Fibroblast of peridontal ligament (primary cell): Measurements from ENCODE around the gene FANK1.

Experiments
- DNase-seq: peaks from one replicate; pipeline ENCODE4 v3.0.0-alpha.2; 2010; ENCODE audit errors: extremely low read depth

The FANK1 gene

DNA sequence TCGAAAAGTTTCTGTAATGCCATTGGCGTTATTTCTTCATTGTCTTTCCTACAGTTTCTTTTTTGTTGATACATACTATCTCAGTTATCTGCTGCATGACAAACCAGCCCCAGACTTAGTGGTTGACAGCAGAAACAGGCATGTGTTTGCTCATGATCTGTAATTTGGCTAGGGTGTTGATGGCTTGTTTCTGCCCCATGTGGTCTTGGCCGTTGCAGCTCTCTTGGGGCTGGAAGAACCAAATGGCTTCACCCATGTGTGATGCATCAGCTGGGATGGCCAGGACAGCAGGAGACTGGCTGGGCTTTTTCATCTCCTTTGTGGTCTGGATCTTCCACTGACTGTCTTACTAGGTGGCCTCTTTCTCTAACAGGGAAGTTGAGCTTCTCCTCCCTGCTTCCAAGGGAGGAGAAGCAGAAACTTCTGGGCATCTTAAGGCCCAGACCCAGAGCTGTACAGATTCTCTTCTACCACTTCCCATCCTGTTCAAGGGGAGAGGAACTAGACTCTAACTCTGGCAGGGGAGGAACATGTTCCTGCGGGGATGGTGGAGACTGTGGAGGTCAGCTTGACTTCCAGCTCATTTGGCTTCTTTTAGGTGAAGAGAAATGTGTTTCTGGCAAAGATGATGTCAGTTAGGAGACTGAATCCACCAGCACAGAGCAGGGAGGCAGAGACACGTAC, 89.3 kb downstream of the FANK1 start:
- DNase-seq, result no peak

DNA sequence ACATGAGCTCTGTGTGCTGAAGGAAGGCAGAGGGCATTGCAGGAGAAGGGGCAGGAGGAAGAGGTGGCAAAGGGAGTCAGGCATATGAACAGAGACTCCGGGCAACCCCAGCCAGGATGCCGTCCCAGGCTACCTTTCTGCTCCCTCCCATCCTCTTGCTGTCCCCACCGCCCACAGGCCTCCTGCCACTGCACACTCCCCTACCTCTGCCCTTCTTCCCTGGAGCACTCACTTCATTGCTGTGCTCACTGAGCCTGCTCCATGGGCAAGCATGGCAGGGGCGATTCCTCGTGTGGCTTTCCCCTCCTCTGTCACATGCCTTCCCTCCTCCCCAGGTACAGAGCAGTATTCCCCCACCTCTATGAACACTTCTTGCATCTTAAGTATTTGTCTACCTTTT, 93.4 kb downstream of the FANK1 start:
- DNase-seq, result no peak

DNA sequence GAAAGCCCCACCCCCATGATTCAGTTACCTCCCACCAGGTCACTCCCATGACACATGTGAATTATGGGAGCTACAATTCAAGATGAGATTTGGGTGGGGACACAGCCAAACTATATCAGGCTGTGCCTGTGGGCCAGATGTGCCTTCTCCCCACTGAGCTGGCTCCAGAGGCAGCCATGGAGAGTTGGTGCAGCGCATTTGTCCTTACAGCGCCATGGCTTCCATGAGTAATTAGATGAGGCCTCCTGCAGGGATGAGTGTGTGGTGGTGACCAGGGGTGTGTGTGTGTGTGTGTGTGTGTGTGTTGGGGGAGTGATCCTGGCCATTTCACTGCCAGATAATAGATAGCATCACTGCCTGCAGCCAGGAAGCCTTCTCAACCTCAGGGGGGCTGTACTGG, 94.6 kb downstream of the FANK1 start:
- DNase-seq, result no peak

DNA sequence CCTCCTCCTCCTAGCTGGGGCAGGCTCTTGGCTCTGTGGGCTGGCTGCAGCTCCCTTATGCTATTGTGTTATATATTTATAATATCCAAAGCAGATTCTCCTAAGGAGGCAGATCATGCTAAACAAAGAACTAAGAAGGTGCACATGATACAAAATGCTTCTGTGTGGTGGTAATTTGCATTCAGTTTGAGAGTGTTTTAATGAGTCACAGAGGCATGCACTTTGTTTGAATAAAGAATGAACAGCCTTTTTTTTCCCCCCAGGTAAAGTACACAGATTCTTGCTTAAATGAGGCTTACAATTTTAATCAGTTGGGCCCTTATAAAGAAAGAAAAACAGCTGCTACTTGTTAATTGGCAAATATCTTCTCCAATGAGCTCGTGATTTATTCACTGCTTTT, 95.0 kb downstream of the FANK1 start:
- no peak for DNase-seq

DNA sequence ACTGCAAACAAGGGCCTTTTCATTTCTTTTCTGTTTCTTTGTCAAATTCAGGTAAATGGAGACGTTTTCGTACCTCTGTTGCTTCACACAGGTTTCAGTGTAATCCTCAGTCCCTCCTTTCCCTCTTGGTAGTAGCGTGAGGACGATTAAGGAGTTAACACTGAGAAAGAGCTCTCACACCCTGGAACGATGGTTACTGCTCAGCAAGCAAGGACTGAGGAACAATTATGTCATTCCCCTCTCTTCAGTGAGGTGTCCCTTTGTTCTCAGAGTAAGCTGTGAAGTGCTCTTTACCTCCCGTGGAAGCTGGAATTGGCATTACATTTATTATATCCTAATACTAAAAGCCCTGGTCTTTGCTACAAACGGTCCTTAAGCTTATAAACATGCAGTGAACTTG, 95.9 kb downstream of the FANK1 start:
- DNase-seq, result no peak

DNA sequence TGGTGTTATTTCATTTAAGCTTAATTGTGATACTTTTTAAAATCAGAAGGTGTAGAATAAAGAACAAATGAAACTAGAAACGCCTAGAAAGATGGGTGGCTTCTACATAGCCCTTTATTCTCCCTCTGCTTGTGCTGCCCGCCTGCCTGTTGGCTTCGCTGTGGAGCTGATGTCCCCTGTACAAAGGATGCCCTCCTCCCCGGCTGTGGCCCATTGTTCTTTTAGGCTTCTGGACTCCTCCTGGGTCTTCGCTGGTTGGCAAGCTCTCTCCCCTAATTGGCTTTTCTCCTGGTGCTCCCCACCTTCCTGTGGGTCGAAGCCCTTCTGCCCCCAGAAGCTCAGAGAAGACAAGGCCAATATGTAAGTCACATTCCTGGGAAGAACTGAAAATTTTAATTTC, 98.2 kb downstream of the FANK1 start:
- no peak for DNase-seq

DNA sequence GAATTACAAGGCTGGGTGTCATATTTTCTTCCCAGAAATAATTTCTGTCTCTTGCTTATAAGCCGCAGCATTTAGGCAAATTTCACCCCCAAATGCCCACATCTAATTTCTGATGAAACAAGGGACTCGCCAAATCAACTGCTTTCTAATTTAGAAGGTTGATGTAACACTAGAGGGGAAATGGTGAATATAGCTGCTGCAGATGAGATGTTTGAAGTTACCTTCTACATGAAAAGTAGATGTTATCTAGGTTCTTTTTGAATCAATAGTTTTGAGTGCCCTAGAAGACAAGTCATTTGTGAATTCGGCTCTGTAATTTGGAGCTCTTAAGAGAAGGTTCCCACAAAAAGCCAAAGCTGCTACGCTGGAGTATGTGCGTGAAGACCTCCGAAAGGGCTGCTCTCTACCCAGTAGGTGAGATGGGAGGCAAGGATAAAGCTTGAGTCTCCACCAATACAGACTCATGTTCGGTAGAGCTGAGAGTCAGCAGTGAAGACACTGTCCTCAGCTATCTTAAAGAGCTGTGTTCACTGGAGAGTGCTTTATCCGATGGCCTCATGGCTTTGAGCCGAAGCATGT, 99.5 kb downstream of the FANK1 start:
- no peak for DNase-seq

DNA sequence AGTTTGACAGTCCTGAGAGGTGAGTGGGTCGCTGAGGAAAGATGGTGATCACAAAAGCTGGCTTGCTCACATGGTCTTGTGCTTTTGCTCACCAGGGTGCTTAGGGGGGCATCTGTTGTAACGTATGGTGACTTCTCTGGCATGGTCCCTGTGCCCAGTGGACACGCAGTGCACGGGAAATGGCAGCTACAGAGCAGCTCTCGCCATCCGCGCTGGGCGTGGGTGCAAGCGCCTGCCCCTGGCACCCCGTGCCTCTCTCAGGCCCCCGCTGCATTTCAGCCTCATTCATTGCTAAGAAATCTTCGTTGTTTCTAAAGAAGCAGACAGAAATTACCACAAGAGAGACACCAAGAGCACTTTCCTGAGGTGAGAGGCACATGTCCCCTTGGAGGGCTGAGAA, 101.2 kb downstream of the FANK1 start:
- no peak for DNase-seq

DNA sequence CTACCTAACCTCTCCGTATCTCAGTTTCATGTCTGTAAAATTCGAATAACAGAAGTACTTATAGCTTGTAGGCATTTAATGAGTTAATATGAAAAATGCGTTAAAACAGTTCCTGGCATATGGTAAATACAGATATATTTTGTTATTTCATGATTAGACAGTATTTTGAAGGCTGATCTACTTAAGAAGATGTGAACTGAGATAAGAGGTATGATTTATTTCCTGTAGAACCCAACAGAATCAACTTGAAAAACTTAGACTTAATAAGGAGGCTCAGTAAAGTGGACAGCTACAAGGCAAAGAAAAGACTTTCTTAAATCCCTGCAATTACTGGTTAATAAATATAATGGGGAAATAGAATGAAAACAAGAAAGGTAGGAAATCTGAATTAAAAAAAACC, 103.3 kb downstream of the FANK1 start:
- DNase-seq, result no peak

DNA sequence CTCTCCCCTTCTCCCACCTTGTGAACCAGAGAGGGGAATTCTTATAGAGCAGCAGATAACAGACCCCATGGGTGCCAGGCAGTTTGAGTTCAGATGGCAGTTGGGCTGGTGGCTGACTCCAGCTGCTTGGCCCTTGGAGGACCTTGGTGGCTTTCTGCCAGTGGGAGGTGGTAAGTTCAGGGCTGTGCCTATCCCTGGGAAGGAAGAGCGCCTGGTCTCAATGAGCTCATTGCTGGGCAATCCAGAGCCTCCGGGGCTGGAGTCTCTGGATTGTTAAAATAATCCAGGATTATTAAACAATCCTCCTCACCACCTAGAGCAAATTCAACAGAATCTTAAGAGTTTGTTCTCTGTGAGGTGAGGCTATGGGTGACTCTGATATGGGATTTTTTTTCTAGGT, 105.2 kb downstream of the FANK1 start:
- DNase-seq, result peak; percentile 23

DNA sequence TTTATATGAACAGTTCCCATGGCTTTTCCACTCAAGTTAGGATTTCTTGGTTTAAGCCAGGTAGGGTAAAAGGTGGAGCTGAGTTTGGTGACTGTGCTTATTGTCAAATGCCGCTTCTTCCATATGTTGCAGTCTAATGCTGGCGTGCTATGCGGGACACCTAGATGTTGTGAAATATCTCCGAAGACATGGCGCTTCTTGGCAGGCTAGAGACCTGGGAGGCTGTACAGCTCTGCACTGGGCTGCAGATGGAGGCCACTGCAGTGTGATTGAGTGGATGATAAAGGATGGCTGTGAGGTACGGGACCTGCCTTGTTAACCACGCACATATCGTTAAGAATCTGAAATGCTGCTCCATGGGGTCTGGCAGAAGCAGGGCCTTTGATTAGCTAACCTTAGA, 108.4 kb downstream of the FANK1 start:
- DNase-seq, result no peak

DNA sequence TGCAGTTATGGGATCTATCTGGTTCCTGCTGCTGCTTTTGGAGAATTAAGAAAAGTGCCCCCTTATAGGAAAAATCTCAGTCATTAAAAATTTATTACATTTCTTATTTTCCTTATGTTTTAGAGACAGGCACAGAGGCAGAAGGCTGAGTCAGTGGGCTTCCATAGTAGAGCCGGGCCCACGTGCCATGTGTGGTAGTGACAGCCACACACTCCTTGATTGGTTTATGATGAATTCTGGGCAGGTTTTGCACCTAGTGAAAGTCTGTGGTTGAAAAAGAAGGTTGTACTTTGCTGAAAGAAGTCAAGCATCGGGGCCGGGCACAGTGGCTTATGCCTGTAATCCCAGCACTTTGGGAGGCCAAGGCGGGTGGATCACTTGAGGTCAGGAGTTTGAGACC, 109.9 kb downstream of the FANK1 start:
- no peak for DNase-seq

DNA sequence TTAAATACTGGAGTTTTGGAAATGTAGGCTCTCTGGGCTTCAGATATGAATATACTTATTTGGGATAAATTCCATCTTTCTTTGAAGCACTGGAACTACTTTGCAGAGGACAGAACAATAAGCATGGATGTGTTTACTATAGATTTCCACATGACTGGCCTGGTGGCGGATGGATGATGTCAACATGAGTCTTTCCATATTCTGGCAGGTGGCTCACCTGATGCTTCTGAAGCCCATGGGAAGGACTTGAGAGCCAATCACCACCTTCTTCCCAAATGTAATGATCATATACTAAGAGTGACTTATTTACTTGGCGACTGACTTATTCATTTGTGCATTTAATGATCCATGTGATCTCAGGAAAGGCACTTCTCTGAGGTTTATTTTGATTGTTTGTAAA, 110.5 kb downstream of the FANK1 start:
- DNase-seq, result no peak

DNA sequence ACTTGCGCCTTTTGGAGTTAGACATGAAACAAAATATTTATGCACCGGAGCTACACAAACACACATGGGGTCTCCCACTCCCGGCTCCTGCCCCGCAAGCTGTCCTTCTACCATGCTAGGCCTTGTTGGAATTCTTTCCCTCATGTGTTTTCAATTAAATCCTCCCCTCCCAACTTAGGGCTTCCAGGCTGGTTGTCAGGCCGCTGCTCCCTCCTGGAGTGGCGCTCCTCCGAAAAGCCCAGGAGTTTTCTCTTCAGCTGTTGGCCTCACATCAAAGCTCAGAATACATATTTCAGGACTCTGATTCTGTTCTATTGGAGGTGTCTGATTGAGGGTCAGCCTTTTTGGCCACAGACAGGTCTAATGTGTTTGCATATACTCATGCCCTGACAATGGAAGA, 113.3 kb downstream of the FANK1 start:
- DNase-seq, result no peak

DNA sequence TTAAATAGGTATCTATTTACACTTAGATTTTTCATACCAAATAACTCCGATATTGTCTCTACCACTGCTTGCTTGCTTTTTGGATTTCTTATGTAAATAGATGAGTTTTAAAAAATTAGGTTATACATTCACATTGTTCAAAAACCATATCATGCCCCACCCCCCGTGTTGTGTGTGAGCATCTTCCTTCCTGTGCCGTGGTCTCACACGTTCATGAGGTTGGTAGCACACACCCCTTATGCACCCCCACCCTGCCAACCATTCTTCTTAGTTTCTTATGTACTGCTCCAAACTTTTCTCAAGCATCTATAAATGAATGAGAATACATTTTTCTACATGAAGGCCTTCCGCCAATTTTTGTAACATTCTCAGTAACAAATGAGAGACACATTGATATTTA, 115.6 kb downstream of the FANK1 start:
- no peak for DNase-seq

DNA sequence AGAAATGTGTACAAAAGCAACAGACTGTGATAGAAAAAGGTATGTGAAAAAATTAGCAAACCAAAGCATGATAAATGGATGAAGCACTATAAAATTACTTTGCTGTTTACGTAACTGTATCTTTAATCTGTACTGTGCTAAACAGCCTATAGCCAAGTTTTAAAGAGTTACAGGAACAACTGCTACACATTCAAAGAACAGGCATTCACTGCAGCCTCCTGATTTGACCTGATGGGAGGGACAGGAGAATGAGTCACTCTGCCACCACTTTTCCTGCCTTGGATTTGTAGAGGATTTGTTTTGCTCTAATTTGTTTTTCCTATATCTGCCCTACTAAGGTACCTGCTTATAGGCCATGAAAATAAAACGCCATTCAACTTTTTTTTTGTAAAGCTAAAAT, 116.1 kb downstream of the FANK1 start:
- DNase-seq, result no peak

DNA sequence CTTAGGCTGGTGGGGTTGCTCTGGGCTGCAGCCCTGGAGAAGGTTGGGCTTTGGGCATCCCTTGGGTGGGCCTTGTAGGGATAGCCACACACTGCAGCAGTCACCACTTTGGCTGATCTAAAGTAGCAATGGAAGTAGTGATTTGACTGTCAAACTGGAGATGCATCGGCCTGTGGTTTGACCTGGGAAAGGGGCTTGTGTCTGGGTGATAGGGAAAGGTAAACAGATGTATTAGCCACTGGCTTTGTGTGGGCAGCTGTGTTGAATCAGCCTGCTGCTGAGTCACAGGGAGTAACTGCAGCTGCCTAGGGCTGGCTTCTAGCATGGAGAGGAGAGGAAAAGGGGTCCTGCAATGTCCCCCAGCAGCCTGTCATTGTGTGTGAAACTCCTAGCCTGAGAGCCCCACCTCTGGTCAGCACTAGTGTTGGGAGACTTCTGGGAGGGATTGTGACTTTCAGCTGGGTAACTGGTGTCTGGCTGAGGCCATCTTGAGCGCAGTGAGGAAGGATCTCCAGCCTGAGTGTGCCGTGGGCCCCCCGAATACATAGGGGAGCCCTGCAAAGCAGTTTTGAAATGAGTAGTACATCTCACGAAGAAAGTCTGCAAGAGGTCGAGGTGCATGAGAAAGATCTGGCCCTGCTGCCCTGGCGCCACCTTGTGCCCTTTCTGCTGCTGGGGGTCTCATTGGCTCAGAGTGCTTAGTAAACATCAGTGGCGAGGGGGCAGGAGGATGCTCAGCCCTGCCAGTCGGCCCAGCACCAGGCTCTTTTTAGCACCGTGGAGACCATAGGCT, 117.3 kb downstream of the FANK1 start:
- DNase-seq, result peak; percentile 73

DNA sequence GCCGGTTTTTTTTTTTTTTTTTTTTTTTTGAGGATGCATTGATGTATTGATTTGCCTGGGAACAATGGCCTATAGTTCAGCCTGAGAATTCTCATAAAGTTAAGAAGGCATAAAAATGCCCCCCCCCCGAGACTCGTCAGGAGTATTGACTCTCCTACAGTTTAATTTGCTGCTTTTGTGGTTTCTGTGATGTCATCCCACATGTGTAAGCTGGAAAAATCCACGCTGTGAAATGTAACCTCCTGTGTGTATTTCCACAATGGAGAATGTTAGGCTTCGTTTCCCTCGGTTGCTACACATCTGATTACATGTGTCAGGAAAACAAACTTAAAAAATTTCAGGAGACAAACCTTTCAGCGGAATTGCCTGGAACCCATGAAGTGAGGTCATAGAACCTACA, 117.9 kb downstream of the FANK1 start:
- DNase-seq, result peak; percentile 95

DNA sequence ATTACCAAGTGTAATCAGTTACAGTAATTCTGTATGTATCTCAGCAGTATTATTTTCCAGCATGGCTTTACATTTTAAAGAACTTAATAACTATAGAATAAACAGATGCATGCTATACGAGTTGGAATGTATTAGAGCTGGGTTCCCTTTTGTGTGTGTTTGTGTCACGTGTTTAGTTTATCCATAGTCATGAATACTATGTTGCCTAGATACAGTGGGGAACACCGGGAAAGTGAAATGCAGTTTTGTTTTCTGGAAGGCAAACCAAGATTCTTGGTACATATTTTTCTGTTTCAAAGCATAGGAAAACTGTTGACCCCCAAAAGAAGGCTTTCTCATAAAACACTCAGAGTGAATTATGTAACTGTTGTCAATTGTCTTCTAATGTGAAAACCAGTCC, 119.0 kb downstream of the FANK1 start:
- no peak for DNase-seq

DNA sequence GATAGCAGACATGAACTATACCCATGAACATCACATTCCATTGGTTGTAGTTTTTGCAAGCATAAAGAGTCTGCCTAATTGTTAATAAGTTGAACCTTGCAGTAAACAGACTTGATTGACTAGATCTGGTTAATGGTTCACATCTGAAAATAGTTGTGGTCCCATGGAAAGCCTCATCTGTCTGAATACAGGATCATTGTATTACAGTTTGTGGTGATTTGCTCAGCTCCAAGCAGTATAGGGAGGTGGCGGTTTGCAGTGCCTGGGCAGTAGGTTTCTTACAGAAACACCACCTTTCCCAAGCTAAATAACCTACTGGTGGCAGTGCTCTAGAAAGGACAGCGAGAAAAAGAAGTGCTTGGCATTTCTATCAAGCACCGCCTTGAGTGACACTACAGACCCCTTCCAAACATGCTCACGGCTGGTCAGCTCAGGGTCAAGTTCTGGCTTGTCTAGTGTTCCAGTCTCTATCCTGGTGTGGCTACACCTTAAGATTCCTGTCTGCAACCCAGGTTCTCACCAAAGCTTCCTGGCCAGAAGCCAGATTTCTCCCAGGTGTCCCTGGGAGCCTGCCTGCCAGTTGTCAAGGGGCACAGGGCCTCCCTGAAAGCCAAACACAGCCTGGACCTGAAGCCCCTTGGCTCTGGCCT, 119.9 kb downstream of the FANK1 start:
- no peak for DNase-seq

DNA sequence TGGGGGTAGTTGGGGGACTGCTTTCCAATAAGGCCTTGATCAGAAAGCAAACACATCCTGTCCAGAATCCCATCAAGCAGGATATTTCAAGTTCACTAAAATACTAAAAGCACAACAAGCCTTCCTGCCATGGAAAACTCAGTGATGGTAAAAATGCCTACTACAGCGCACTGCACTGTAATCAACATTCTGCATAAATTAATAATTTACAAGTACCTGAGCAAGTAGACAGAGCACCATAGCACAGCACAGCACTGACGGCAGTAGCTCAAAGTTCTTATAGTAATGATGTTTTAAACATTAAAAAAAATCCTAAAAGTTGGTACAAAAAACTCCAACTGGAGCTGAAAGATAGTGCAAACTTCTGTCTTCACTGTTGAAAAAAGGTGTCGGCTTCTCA, 120.5 kb downstream of the FANK1 start:
- no peak for DNase-seq

DNA sequence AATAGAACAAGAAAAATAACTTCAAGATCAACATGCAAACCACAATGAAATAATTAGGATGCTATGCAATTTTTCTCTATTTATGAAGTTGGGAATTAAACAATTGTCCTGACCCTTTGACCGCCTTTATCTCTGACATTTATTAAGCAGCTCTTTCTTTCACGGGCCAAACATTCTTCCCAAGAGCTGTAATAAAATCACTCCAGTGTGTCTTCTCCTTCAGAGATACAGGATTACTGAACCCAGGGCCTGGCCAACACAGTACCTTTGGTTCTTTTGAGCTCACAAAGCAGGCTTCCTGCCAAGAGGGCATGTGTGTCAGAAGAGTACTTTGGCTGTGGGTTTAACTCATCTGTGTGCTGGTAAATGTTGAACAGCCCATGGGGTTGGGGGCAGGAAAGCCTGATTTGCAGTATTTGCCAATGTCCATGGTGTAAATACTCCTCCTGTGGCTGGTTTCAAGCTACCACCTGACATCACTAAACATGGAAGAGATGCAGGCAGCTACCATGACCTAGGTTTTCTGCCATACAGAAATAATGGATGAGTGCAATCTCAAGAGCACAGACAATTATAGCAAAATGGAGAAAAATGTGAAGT, 121.7 kb downstream of the FANK1 start:
- DNase-seq, result peak; percentile 8
